Measurements from ENCODE around the gene KAZN.

Gene KAZN

DNA sequence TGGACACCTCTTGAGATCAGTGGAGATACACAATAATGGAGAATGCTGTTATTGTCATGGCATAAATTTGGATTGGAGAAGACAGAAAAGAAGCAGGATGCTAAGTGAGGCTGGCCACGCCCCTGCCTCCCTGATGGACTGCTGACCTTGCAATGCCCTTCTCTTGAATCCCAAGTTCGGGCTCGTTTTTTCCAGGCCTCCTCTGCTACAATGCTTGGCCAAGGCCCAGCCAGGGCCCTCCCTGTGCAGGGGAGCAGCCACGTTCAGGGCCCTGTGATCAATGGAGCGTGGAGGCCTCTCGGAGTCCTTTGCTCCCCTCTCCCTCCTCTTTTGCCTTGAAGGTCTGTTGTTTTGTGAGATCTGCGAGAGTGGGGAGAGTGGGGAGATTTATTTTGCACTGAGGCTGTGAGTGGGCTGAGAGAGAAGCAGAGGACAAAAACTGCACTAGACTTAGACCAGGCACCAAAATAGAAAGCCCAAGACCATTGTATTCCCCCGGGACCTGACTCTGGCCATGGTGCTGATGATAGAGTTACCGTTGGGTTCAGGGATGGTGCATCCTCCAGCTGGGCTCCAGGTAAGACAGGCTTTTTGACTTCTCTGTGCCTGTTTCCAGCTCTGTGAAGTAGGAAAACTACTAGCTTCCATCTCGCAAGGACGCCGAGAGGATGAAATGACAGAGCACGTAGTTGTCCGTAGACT lies 268.6 kb downstream of the KAZN start:
- no peak for DNase-seq (ENCODE audit: low read depth)
- TF ChIP-seq, protein P1, sequence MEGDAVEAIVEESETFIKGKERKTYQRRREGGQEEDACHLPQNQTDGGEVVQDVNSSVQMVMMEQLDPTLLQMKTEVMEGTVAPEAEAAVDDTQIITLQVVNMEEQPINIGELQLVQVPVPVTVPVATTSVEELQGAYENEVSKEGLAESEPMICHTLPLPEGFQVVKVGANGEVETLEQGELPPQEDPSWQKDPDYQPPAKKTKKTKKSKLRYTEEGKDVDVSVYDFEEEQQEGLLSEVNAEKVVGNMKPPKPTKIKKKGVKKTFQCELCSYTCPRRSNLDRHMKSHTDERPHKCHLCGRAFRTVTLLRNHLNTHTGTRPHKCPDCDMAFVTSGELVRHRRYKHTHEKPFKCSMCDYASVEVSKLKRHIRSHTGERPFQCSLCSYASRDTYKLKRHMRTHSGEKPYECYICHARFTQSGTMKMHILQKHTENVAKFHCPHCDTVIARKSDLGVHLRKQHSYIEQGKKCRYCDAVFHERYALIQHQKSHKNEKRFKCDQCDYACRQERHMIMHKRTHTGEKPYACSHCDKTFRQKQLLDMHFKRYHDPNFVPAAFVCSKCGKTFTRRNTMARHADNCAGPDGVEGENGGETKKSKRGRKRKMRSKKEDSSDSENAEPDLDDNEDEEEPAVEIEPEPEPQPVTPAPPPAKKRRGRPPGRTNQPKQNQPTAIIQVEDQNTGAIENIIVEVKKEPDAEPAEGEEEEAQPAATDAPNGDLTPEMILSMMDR (conservative IDR thresholded peaks at IDR 0.05; ENCODE audit: low read depth, low read length): no peak
- H3K4me3 ChIP-seq (ENCODE audit: low read length): no peak overlapping the region

DNA sequence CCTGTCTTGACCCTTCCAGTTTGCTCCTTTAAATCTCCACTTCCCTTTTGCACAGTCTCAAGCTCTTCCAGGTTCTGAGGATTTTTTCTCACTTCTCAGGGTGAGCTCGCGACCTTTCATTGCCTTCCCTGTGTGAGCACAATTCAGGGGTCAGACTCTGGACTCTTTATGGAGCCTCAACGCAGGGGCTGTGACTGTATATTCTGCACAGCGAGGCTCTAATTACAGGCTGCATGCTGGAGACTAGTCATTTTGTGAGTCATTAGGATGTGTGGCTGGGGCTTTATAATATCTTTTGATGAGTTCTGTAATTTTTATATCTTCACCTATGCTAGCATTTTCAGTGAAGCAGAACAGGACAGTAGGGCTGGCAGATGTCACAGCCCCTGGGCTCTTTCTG lies 270.7 kb downstream of the KAZN start:
- TF ChIP-seq, protein P1 (conservative IDR thresholded peaks at IDR 0.05; ENCODE audit: low read depth, low read length): no peak
- no peak for DNase-seq (ENCODE audit: low read depth)
- H3K4me3 ChIP-seq (ENCODE audit: low read length): no peak overlapping the region

DNA sequence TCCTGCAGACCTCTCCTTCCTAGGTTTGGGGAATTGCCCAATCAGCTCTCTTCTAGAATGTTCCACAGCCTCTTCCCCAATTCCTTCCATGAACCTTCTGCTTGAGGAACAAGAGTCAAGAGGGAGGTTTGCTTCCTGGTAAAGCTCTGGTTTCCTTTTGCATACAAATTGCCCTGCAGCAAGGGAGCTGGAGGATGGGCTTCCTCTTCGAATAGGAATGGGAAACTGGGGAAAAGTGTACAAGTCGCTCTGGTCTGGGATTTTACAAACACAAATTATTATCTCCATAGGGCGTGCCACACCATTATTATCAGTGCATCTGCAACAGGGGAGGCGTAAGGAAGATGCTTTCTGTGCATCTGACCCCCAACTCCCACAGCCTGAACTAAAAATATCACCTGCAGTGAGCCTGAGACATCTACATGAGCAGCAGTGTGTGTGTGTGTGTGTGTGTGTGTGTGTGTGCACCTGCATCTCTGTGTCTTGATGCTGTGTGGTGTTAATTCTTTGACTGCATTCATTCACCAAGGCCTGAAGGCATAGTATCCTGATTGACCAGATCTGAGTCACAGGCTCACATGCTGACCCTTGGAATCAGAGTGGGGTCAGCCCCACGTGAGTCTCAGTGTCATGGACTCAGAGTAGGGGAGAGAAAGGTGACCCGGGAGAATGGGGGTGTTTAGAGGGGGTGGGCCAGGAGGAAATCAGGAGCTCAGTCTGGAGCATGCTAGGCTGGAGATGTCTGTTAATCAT lies 272.9 kb downstream of the KAZN start:
- no peak overlapping the region for H3K4me3 ChIP-seq (ENCODE audit: low read length)
- TF ChIP-seq, protein P1 (conservative IDR thresholded peaks at IDR 0.05; ENCODE audit: low read depth, low read length): no peak
- DNase-seq (ENCODE audit: low read depth): no peak

DNA sequence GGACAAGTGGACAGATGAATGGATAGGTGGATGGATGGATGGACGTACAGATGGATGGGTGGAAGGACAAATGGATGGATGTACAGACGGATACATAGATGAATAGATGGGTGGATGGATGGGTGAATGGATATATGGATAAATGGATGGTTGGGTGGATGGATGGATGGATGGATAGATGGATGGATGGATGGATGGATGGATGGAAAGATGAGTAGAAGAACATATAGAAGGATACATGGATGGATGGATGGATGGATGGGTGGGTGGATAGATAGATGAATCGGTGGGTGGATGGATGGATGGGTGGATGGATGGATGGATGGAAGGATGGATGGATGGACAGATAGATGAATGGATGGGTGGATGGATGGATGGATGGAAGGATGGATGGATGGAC lies 274.3 kb downstream of the KAZN start:
- no peak overlapping the region for H3K4me3 ChIP-seq (ENCODE audit: low read length)
- no peak for DNase-seq (ENCODE audit: low read depth)
- TF ChIP-seq, protein P1 (conservative IDR thresholded peaks at IDR 0.05; ENCODE audit: low read depth, low read length): no peak

DNA sequence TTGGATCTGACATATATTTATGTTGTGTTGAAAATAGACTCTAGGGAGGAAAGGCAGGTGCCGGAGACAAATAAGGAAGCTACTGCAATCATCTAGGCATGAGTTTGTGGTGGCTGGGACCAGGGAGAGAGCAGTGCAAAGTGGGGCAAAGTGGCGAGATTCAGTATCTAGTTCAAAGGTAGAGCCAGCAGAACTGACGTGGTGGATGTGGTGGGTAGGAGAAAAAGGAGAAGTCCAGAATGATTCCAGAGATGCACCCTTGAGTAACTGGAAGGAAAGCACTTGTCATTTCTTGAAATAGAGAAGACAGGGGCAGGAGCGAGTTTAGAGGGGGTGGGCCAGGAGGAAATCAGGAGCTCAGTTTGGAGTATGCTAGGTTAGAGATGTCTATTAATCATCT lies 275.2 kb downstream of the KAZN start:
- TF ChIP-seq, protein P1 (conservative IDR thresholded peaks at IDR 0.05; ENCODE audit: low read depth, low read length): no peak
- H3K4me3 ChIP-seq (ENCODE audit: low read length): no peak overlapping the region
- DNase-seq (ENCODE audit: low read depth): no peak

DNA sequence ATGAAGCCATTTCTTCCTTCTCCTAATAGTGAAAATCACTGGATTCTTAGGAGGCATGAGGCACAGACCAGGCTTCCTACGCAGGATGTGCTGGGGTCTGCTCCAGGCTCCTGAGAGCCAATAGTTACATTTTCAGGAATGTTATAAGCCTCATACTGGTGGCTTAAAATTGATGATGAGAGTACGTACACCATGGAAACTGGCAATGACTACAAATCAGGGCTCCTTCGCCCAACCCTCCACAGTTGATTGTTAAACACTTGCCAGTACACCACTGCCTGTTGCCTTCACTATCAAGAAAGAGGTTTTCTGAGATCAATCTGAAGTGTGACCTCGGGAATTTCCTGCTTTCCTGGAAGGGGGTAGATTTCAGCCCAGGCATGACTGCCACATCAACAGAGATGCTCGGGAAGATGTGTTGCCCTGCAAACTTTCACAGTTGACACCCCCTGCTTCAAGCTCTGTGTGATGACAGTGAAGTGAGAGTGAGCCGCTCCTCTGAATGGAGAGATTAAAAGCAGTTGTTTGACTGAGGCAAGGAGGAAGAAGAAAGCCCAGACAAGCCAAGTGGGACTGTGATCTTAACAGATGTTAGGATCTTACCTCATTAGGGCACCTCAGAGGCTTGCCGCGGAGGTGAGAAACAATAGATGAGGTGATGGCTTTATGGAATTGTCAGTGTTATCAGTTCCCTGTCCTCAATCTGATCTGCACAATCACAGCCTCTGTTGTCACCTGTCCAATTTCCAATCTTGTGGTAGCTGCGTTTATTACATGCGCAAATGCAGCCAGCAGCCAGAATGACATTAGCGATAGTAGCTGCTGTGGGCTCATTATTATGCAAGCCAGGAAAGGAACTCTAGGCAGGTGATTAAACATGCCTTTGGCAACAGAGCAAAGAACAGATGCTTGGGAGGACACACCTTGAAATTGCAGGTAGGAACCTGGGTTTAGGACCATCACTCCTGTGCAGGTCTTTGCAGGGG lies 277.3 kb downstream of the KAZN start:
- TF ChIP-seq, protein P1 (conservative IDR thresholded peaks at IDR 0.05; ENCODE audit: low read depth, low read length): no peak
- H3K4me3 ChIP-seq (ENCODE audit: low read length): no peak overlapping the region
- DNase-seq (ENCODE audit: low read depth): no peak
